Skeletal muscle tissue (tissue), 4 donors: ENCODE results near the gene SP140L. TPM values are rescaled to one million over a fixed set of nuclear protein-coding genes. Genes with fewer than 3 reads are reported as not detected.
"Not testable (repeated sequence)": the region's sequence is repeated elsewhere in the genome, so short reads cannot be mapped to it uniquely, and the experiment has no call there.

Experiments
- H3K27ac ChIP-seq: one replicate; pipeline ENCODE4 v1.7.0; 2013; ENCODE audit warnings: mild to moderate bottlenecking, low read depth, low read length, inconsistent platforms
- H3K27me3 ChIP-seq, 3 donors: one replicate each; pipeline ENCODE4 v1.7.0; 2013; ENCODE audit warnings: low read length in 3 of 3; ENCODE audit not compliant: control insufficient read depth in 3 of 3, insufficient read depth in 3 of 3
- H3K36me3 ChIP-seq, 3 donors: one replicate each; pipeline ENCODE4 v1.7.0; 2013; ENCODE audit warnings: low read length in 3 of 3; ENCODE audit not compliant: control insufficient read depth in 3 of 3, insufficient read depth in 3 of 3
- H3K4me1 ChIP-seq, 3 donors: one replicate each; pipeline ENCODE4 v1.7.0; 2013; ENCODE audit warnings: low read length in 3 of 3, mild to moderate bottlenecking in 3 of 3; ENCODE audit not compliant: control insufficient read depth in 3 of 3, insufficient read depth in 3 of 3
- H3K4me3 ChIP-seq, 3 donors: one replicate each; pipeline ENCODE4 v1.7.0; 2013; ENCODE audit warnings: low read length in 3 of 3
- H3K9ac ChIP-seq, 3 donors: one replicate each; pipeline ENCODE4 v1.7.0; 2013; ENCODE audit warnings: low read length in 3 of 3, mild to moderate bottlenecking in 3 of 3, moderate library complexity in 2 of 3, low read depth in 1 of 3
- H3K9me3 ChIP-seq, 3 donors: one replicate each; pipeline ENCODE4 v1.7.0; 2013; ENCODE audit warnings: low read length in 3 of 3; ENCODE audit not compliant: control insufficient read depth in 3 of 3
- total RNA-seq: library from RNA; depleted of rRNA; stranded (reverse); fragments of >200 nt; gene quantifications from one replicate; pipeline ENCODE4 v1.2.3, GENCODE V29; 2014
- donor health status: Osteomylitis.

Gene SP140L
- 3.7 TPM for total RNA-seq

DNA sequence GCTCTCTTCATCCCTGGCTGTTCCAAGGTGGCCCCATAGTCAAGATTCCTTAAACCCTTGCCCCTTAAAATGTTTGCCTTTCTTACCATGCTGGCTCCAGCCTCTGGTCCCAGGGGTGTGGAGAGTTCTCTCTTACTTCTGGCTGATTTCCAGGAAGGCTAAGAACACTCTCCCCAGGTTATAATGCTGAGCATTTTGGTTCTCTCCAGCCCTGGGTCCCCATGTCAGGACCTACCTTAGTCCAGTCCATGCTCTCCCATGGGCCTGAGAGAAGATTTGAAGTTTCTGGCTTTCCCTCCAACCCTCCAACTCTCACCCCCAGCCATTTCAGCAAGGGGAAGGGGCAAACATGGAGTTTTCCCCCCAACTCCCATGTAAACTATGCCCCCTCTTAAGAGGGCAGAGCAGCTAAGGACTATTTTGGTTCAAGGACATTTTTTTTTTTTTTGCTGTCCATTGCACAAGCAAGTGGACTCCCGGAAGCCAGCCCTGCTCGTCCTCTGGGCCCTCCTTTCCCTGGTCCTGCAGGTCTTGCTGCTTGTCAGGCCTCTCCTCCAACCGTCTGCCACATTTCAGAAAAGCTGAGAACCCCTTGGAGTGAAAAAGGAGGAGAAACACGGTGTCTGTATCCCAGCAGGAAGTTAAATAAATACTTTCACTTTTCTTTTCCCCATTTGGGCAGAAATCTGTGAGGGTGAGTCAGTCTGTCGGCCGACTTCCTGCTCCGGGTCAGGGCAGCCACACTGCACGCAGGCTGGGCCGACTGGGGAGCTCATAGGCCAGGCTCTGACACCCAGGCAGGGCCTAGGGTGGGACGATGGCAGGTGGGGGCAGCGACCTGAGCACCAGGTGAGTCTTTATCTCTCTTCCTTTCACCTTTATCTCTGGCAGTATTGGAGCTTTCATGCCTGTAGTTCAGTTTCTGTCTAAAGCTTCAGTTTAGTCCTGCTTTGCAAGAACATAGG lies at the start of gene SP140L:
TSS of gene SP140L (plus strand) at position 741 of the 965 bp plus-strand sequence. CDS start at position 818, 77 bp downstream.
- Histone ChIP-seq H3K27me3 (no peaks in the 10 kb centered on the region), H3K9me3 (peaks cover 0 to 3% (median 2%) of the 10 kb centered on the region in 3 donors), H3K36me3 (no peaks in the 10 kb centered on the region), H3K4me3 (peak within 1 kb of the TSS; percentile 73 to 77 (median 73)), H3K27ac (peak within 1 kb of the TSS; percentile 74), H3K4me1 (peaks cover 4 to 12% (median 8%) of the 10 kb centered on the region in 3 donors), H3K9ac (peak within 1 kb of the TSS; percentile 58 to 69 (median 66))

GRCh38 chr2:230282936-230283335 lies 44.1 kb upstream of the SP140L start:
- no peaks in the 10 kb centered on the region for H3K36me3 ChIP-seq
- H3K9me3 ChIP-seq: no peaks in the 10 kb centered on the region
- H3K9ac ChIP-seq: no peak overlapping the region
- no peaks in the 10 kb centered on the region for H3K4me1 ChIP-seq
- no peaks in the 10 kb centered on the region for H3K27me3 ChIP-seq
- H3K4me3 ChIP-seq: no peak overlapping the region
- no peak overlapping the region for H3K27ac ChIP-seq

DNA sequence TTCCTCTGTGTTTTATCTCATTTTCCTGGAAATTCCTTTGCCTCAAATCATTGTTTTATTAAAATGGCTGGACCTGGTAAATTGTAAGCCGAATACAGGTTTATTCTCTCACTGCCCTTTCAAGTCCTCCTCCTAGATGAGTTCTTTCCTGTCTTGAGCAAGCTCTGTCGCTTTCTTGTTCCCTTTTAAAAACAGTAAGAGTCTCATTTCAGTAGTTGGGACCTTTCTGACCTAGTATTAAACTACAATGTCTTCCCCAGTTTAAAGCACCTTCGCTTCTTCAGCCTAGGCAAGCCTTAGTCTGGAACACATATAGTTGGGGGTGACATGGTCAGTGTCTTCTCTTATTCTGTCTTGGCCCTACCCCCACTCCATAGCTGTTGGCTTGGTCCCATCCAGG lies 40.9 kb upstream of the SP140L start:
- H3K9me3 ChIP-seq: no peaks in the 10 kb centered on the region
- H3K27ac ChIP-seq: no peak overlapping the region
- no peaks in the 10 kb centered on the region for H3K36me3 ChIP-seq

GRCh38 chr2:230289311-230289710 lies 37.7 kb upstream of the SP140L start:
- not testable (repeated sequence) for H3K27ac ChIP-seq, H3K27me3 ChIP-seq, H3K4me3 ChIP-seq, H3K9ac ChIP-seq, H3K9me3 ChIP-seq, H3K4me1 ChIP-seq, H3K36me3 ChIP-seq

More for the DNA sequence above, 40.9 kb upstream of the SP140L start:
- Histone ChIP-seq H3K9ac (no peak overlapping the region), H3K4me1 (no peaks in the 10 kb centered on the region), H3K27me3 (no peaks in the 10 kb centered on the region), H3K4me3 (no peak overlapping the region)

DNA sequence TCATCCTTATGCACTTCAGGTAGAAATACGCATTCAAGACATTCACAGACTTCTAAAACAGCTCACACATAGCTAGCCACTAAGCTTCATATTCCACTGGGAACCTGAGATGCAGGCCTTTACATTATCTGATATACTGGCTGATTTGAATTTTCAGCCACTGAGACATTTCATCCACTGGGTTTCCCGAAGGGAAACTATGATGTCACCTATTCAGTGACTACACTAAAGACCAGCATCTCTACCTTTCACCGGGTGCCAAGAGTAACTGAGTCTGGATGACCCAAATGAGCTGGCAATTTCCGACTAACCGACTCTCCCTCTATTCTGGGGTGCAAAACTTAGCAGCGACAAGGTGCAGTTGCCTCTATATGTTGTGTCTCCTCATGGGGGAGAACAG lies 31.8 kb upstream of the SP140L start:
- Histone ChIP-seq H3K4me3 (no peak overlapping the region), H3K27me3 (no peaks in the 10 kb centered on the region), H3K4me1 (no peaks in the 10 kb centered on the region), H3K36me3 (no peaks in the 10 kb centered on the region), H3K9ac (no peak overlapping the region), H3K9me3 (no peaks in the 10 kb centered on the region), H3K27ac (no peak overlapping the region)

DNA sequence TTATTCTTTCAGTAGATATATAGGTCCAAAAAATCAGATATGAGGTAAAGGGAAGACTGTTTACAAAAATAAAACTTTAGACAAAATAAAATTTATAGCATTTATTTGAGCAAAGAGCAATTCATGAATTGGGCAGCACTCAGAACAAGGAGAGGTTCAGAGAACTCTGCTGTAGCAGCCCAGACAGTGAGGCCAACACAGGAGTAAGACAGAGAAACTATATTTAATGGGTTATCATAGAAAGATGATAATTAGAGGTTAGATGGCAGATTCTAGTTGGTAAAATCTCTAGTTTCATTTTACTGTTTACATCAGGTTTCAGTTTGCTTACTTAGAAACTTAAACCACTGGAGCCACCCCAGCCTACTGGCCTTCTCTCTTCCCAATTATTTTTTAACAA lies 30.1 kb upstream of the SP140L start:
- H3K36me3 ChIP-seq: no peaks in the 10 kb centered on the region
- H3K9ac ChIP-seq: no peak overlapping the region
- no peaks in the 10 kb centered on the region for H3K27me3 ChIP-seq
- H3K27ac ChIP-seq: no peak overlapping the region
- H3K4me3 ChIP-seq: no peak overlapping the region
- no peaks in the 10 kb centered on the region for H3K9me3 ChIP-seq
- H3K4me1 ChIP-seq: no peaks in the 10 kb centered on the region

DNA sequence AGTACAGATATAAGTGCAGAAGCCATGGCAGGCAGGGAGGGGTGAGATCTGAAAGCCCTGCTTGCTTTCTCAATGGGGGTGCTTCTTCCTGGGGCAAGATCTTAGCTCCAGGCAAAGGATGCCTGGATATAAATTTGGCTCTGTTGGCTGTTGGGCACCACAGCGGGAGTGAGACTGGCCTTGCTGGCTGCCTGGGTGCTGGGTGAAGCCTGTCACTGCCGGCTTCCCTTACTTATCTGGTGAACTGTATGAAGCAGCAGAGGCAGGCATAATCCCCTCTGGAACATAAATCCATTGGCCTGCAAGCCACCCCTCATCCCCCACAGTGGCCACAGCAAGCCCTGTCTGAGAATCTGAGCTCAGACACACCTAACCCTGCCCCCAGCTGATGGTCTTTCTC lies 27.4 kb upstream of the SP140L start:
- no peak overlapping the region for H3K4me3 ChIP-seq
- H3K36me3 ChIP-seq: no peaks in the 10 kb centered on the region

GRCh38 chr2:230305416-230306275 lies 21.3 kb upstream of the SP140L start:
- no peaks in the 10 kb centered on the region for H3K4me1 ChIP-seq
- H3K27ac ChIP-seq: no peak overlapping the region
- peaks cover 0 to 5% (median 0%) of the 10 kb centered on the region in 3 donors for H3K9me3 ChIP-seq
- H3K4me3 ChIP-seq: no peak overlapping the region
- H3K27me3 ChIP-seq: no peaks in the 10 kb centered on the region
- no peak overlapping the region for H3K9ac ChIP-seq
- no peaks in the 10 kb centered on the region for H3K36me3 ChIP-seq

More for the DNA sequence above, 27.4 kb upstream of the SP140L start:
- no peaks in the 10 kb centered on the region for H3K27me3 ChIP-seq
- H3K27ac ChIP-seq: no peak overlapping the region
- H3K9me3 ChIP-seq: no peaks in the 10 kb centered on the region
- no peaks in the 10 kb centered on the region for H3K4me1 ChIP-seq
- H3K9ac ChIP-seq: no peak overlapping the region

- Histone ChIP-seq H3K27me3 (no peaks in the 10 kb centered on the region), H3K36me3 (no peaks in the 10 kb centered on the region), H3K27ac (no peak overlapping the region), H3K4me1 (no peaks in the 10 kb centered on the region), H3K9me3 (peaks cover 0 to 5% (median 0%) of the 10 kb centered on the region in 3 donors), H3K4me3 (no peak overlapping the region), H3K9ac (no peak overlapping the region)
Measured at GRCh38 chr2:230306474-230306873, 20.5 kb upstream of the SP140L start.
